Liver (tissue), 9 donors: ENCODE measurements around the gene HDAC8. TPM values are rescaled to one million over a fixed set of nuclear protein-coding genes. Genes with fewer than 3 reads are reported as not detected.

Experiments
- DNase-seq: peaks from one replicate; pipeline ENCODE4 v3.0.0-alpha.2; 2017; ENCODE audit warnings: low spot score
- H3K27ac ChIP-seq, 2 donors: one replicate each; pipeline ENCODE4 v1.7.0; 2013; ENCODE audit warnings: inconsistent platforms in 2 of 2, low read length in 2 of 2, control low read depth in 1 of 2, low read depth in 1 of 2, mild to moderate bottlenecking in 1 of 2
- H3K27me3 ChIP-seq, 4 donors: one replicate each; pipeline versions ENCODE4 v1.6.1 to v1.7.0; 2013; ENCODE audit warnings: low read length in 3 of 4, inconsistent platforms in 1 of 4, mild to moderate bottlenecking in 1 of 4, moderate library complexity in 1 of 4; ENCODE audit not compliant: control insufficient read depth in 4 of 4, insufficient read depth in 4 of 4
- H3K36me3 ChIP-seq, 4 donors: one replicate each; pipeline versions ENCODE4 v1.6.1 to v1.7.0; 2013; ENCODE audit warnings: low read length in 3 of 4, mild to moderate bottlenecking in 3 of 4, low read depth in 1 of 4, moderate library complexity in 1 of 4; ENCODE audit not compliant: control insufficient read depth in 4 of 4, insufficient read depth in 3 of 4
- H3K4me1 ChIP-seq, 4 donors: one replicate each; pipeline versions ENCODE4 v1.6.1 to v1.7.0; 2013; ENCODE audit warnings: low read length in 3 of 4, mild to moderate bottlenecking in 3 of 4, moderate library complexity in 1 of 4; ENCODE audit not compliant: control insufficient read depth in 4 of 4, insufficient read depth in 4 of 4
- H3K4me3 ChIP-seq, 3 donors: one replicate each; pipeline versions ENCODE4 v1.6.1 to v1.7.0; 2013; ENCODE audit warnings: low read length in 3 of 3, control low read depth in 1 of 3, low read depth in 1 of 3, mild to moderate bottlenecking in 1 of 3
- H3K9ac ChIP-seq, 2 donors: one replicate each; pipeline ENCODE4 v1.7.0; 2013; ENCODE audit warnings: low read length in 2 of 2, mild to moderate bottlenecking in 2 of 2, moderate library complexity in 2 of 2, control low read depth in 1 of 2, low read depth in 1 of 2
- H3K9me3 ChIP-seq, 4 donors: one replicate each; pipeline versions ENCODE4 v1.6.1 to v1.7.0; 2013; ENCODE audit warnings: low read length in 3 of 4; ENCODE audit not compliant: control insufficient read depth in 4 of 4
- ATF3 ChIP-seq: IDR thresholded peaks from 2 replicates; pipeline ENCODE4 v1.6.1; 2016; ENCODE audit warnings: antibody characterized with exemption
- CTCF ChIP-seq: fragments of 150-350 bp; IDR thresholded peaks from 2 replicates; pipeline ENCODE4 v1.5.1; 2017; ENCODE audit warnings: improper control_type of control experiment, low read depth, low read length; ENCODE audit not compliant: missing input control
- EGR1 ChIP-seq, 2 donors: IDR thresholded peaks; 2 replicates each; pipeline ENCODE4 v1.6.1; 2016 to 2018; ENCODE audit warnings: antibody characterized with exemption in 2 of 2, low read depth in 2 of 2
- FOXA1 ChIP-seq: IDR thresholded peaks from 2 replicates; pipeline ENCODE4 v1.6.1; 2016; ENCODE audit warnings: antibody characterized with exemption
- FOXA2 ChIP-seq: IDR thresholded peaks from 2 replicates; pipeline ENCODE4 v1.6.1; 2016; ENCODE audit warnings: antibody characterized with exemption
- HNF4A ChIP-seq, 2 donors: conservative IDR thresholded peaks; 2 replicates each; pipeline ENCODE4 v1.6.1; 2016; ENCODE audit warnings: antibody characterized with exemption in 2 of 2, mild to moderate bottlenecking in 2 of 2
- HNF4G ChIP-seq: IDR thresholded peaks from 2 replicates; pipeline ENCODE4 v1.6.1; 2016; ENCODE audit warnings: antibody characterized with exemption
- JUND ChIP-seq, 2 donors: IDR thresholded peaks; 2 replicates each; pipeline ENCODE4 v1.6.1; 2016; ENCODE audit warnings: antibody characterized with exemption in 2 of 2
- MAX ChIP-seq: IDR thresholded peaks from 2 replicates; pipeline ENCODE4 v1.6.1; 2016; ENCODE audit warnings: antibody characterized with exemption
- NR2F2 ChIP-seq: IDR thresholded peaks from 2 replicates; pipeline ENCODE4 v1.6.1; 2016; ENCODE audit warnings: antibody characterized with exemption
- RAD21 ChIP-seq, 2 donors: IDR thresholded peaks; 2 replicates each; pipeline ENCODE4 v1.6.1; 2016; ENCODE audit warnings: antibody characterized with exemption in 2 of 2, mild to moderate bottlenecking in 2 of 2
- REST ChIP-seq: IDR thresholded peaks from 2 replicates; pipeline ENCODE4 v1.6.1; 2016; ENCODE audit warnings: antibody characterized with exemption, mild to moderate bottlenecking
- RXRA ChIP-seq, 2 donors: IDR thresholded peaks; 2 replicates each; pipeline ENCODE4 v1.6.1; 2017 to 2018; ENCODE audit warnings: antibody characterized with exemption in 2 of 2, mild to moderate bottlenecking in 1 of 2
- SP1 ChIP-seq: IDR thresholded peaks from 2 replicates; pipeline ENCODE4 v1.6.1; 2018; ENCODE audit warnings: antibody characterized with exemption, mild to moderate bottlenecking
- TAF1 ChIP-seq: conservative IDR thresholded peaks from 2 replicates; pipeline ENCODE4 v1.6.1; 2016; ENCODE audit warnings: antibody characterized with exemption, mild to moderate bottlenecking
- YY1 ChIP-seq: IDR thresholded peaks from 2 replicates; pipeline ENCODE4 v1.6.1; 2016; ENCODE audit warnings: antibody characterized with exemption, mild to moderate bottlenecking
- ZBTB33 ChIP-seq: IDR thresholded peaks from 2 replicates; pipeline ENCODE4 v1.6.1; 2016; ENCODE audit warnings: antibody characterized with exemption
- WGBS: extraction: QIAGEN DNeasy Blood & Tissue Kit; methylation state at CpG from one replicate; pipeline ENCODE4 v1.1.7; 2013; 5-methylcytosine and 5-hydroxymethylcytosine counted together
- polyA plus RNA-seq, 2 donors: library from polyadenylated mRNA; stranded (reverse) in 1 of 2; unstranded in 1 of 2; fragments of 200-250 nt in 1 of 2; fragments of >200 nt in 1 of 2; fragmentation: Nextera tagmentation in 1 of 2; extraction: Ambion mirVana in 1 of 2; gene quantifications; one replicate each; pipeline versions ENCODE4 v1.2.1 to v1.2.3, GENCODE V29; 2013 to 2015
- total RNA-seq, 2 donors: library from RNA; depleted of rRNA; stranded (reverse); fragments of >200 nt; gene quantifications; one replicate each; pipeline ENCODE4 v1.2.3, GENCODE V29; 2014
- donor health status: healthy.
- donor health status: healthy.
- donor health status: healthy.
- donor health status: healthy.
- donor health status: healthy.

Gene HDAC8
- total and polyA plus RNA-seq, 4 donors = 11.1 to 30.4 (median 14.0) TPM

GRCh38 chrX:72468607-72469006 lies 104.0 kb downstream of the HDAC8 start:
- H3K27me3 ChIP-seq = no peaks in the 10 kb centered on the region
- H3K9ac ChIP-seq = no peak overlapping the region

GRCh38 chrX:72467135-72467534 lies 105.5 kb downstream of the HDAC8 start:
- WGBS = 95% methylated on average over 4 of the region's 4 CpGs
- Histone ChIP-seq H3K9me3 (no peaks in the 10 kb centered on the region), H3K9ac (no peak overlapping the region), H3K36me3 (peaks cover 0 to 2% (median 0%) of the 10 kb centered on the region in 4 donors), H3K27me3 (no peaks in the 10 kb centered on the region), H3K4me3 (no peak overlapping the region), H3K4me1 (no peaks in the 10 kb centered on the region), H3K27ac (no peak overlapping the region)
- TF ChIP-seq CTCF = no peak
- TF ChIP-seq HNF4A (conservative IDR thresholded peaks at IDR 0.05) = no peak
- no peak for DNase-seq

More at GRCh38 chrX:72468607-72469006, 104.0 kb downstream of the HDAC8 start:
- Histone ChIP-seq H3K4me1 (no peaks in the 10 kb centered on the region), H3K4me3 (no peak overlapping the region), H3K36me3 (no peaks in the 10 kb centered on the region), H3K27ac (no peak overlapping the region), H3K9me3 (no peaks in the 10 kb centered on the region)
- WGBS = 90% methylated on average over 2 of the region's 2 CpGs
- DNase-seq = no peak
- TF ChIP-seq FOXA2 (no peak), CTCF (no peak), RAD21 (IDR thresholded peaks at IDR 0.05) (no peak), EGR1 (IDR thresholded peaks at IDR 0.05; ENCODE audit: low read depth in 2 of 2) (no peak), RXRA (IDR thresholded peaks at IDR 0.05) (no peak), ATF3 (no peak), JUND (IDR thresholded peaks at IDR 0.05) (no peak), HNF4A (conservative IDR thresholded peaks at IDR 0.05) (no peak), FOXA1 (no peak)

- WGBS = 50% methylated on average over 3 of the region's 3 CpGs
- no peak for DNase-seq
- Histone ChIP-seq H3K4me1 (no peaks in the 10 kb centered on the region), H3K27ac (no peak overlapping the region), H3K9ac (no peak overlapping the region), H3K27me3 (no peaks in the 10 kb centered on the region), H3K9me3 (no peaks in the 10 kb centered on the region), H3K4me3 (no peak overlapping the region), H3K36me3 (peaks cover 0 to 2% (median 0%) of the 10 kb centered on the region in 4 donors)
- TF ChIP-seq REST (no peak), NR2F2 (no peak), EGR1 (IDR thresholded peaks at IDR 0.05; ENCODE audit: low read depth in 2 of 2) (no peak), YY1 (no peak), HNF4A (conservative IDR thresholded peaks at IDR 0.05) (no peak), JUND (IDR thresholded peaks at IDR 0.05) (no peak), RAD21 (IDR thresholded peaks at IDR 0.05) (no peak), MAX (no peak), ZBTB33 (no peak), TAF1 (no peak), RXRA (IDR thresholded peaks at IDR 0.05) (no peak), FOXA1 (no peak), FOXA2 (no peak), HNF4G (no peak), ATF3 (no peak), SP1 (no peak)
These were observed 106.2 kb downstream of the HDAC8 start for GRCh38 chrX:72466493-72466892.
